CD4-positive, alpha-beta T cell treated with Interleukin-12 subunit alpha and Interleukin-12 subunit beta, for 1 hour (primary cell): ENCODE data around the gene FBXL14.

Source experiments
- DNase-seq: peaks from one replicate; pipeline ENCODE4 v3.0.0-alpha.2; 2020

FBXL14 gene

GRCh38 chr12:1532375-1533165 lies 61.8 kb downstream of the FBXL14 start:
- DNase-seq, result no peak

DNA sequence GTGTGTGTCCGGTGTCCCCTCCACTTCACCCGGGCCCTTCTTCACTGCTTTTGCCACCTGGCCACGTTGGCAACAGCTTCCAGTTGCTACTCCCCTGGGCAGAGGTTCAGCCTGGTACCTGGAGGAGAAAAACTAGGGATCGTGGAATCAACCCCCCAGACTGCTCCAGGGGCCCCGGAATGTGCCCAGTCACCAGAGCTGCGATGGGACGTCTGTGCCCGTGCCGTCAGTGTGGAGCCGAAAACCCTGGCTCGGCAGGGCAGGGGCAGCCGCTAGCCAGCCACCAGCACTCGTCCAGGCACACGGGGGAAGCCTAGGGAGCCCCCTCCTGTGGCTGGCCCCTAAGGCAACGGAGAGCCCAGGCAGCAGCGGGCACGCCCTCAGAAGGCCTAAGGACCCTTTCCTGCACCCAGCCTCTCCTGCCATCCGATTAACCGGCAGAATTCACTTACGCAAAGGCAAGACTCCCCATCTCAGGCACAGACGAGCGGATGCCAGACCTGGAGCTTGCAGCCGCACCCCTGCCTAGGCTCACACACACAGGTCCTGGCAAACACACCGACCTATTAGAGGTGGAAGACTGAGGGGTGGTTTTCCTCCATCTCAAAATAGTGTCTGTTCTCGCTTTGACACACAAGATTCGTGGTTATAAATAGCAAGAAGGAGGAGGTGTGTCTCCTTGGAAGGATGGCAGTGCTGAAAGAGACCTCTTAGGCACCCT lies 62.6 kb downstream of the FBXL14 start:
- DNase-seq, result no peak

GRCh38 chr12:1531153-1531653 lies 63.2 kb downstream of the FBXL14 start:
- DNase-seq, result no peak

- DNase-seq, result no peak
Measured at GRCh38 chr12:1530592-1531152, 63.7 kb downstream of the FBXL14 start.

DNA sequence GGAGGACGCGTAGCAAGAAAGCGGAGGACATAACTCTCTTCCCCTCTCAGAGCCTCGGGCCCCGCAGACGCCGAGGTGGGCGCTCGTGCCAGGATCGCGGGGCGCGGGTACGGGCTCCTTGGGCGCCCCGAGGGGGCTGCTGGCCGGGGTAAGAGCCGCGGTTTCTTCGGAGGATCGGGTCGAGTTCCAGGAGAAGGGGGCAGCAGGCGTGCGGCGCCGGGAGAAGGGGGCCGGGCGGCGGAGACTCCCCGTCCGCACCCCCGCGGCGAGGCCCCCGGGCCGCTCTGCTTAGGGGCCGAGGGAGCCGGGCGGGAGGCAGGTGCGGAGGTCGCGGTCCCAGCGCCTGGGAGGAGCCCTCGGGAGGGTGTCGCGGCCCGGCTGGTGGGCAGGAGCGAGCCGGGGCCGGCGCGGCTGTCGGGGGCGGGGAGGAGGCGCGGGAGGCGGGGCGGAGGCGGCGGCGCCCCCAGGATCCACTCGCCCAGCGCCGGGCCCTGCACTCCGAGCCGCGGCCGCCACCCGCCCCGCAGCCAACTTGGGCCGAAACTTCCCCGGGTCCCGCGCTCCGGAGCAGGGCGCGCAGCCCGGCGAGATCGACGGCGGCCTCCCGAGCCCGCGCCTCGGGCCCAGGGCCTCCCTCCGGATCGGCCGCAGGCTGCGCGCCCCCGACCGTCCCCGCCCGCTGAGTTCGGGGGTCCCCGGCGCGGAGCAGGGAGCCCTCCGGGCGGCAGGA lies 64.4 kb downstream of the FBXL14 start:
- no peak for DNase-seq

DNA sequence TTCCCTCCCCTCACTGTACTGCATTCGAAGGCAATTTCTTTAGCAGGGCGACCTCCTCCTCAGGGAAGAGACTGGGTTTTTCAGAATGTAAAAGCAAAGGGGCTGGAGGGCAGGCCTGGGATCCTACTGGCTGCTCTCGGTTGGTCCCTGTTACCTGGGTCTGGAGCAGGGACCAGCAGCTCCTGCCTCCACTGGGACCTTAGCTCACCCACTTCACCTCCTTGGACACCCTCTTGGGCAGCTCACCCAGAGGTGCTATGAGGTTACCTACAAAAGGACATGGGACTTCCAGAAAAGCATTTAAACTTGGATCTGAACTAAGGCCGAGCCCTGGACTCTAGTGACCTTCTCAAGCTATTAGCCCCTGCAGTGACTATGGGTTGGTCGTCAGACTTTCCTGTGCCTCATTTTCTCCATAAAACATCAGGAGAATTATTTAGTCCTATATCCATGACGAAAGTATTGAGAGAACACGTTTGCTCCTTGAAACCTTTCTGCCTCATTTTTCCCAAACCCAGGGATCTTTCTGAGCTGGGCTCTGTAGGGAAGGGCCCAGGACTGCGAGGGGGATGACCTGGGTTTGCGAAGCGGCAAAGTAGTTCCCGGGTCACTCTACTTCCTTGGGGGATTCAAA lies 65.0 kb downstream of the FBXL14 start:
- DNase-seq, result no peak

- DNase-seq, result no peak
Measured at GRCh38 chr12:1528791-1529190, 65.6 kb downstream of the FBXL14 start.

DNA sequence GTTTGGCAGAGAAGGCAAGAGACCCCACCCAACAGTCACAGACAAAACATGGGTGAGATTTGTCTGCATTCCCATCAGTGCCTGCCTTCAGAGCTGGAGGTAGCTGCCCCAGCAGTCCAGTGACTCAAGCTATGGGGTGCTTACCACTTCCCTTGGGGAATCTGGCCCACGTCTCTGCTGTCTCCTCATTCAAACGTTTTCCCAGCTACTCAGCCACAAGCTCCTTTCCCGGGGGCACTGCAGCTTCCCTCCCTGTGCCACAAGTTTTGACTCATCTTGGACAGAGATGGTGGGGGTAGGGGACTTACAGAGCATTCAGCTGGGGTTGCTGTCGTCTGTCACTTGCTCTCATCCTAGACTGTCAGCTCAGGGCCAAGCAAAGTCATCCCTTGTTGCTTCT lies 66.6 kb downstream of the FBXL14 start:
- no peak for DNase-seq

- DNase-seq, result no peak
Measured at GRCh38 chr12:1525858-1526257, 68.5 kb downstream of the FBXL14 start.

DNA sequence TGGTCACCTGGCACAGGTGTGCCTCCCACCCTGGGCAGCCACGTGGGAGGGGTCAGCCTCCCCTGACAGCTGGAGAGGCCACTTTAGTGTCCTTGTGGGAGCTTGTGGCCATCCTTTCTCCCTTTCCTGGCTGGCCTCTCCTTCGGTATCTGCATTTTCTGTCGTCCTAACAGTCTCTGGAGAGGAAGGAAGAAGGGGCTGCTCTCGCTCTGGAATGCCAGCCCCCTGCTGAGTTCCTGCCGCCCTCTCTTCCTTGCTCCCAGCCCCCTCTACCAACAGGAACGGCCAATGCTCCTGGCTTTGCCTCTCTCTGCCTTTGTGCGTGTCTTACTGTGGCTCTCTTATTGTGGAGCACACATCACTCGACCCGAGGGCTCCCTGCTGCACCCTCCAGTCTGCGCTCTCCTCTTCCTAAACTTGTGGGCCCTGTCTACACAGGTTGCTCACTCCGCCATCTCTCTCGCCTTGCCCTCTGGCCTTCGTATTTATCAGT lies 70.8 kb downstream of the FBXL14 start:
- no peak for DNase-seq

DNA sequence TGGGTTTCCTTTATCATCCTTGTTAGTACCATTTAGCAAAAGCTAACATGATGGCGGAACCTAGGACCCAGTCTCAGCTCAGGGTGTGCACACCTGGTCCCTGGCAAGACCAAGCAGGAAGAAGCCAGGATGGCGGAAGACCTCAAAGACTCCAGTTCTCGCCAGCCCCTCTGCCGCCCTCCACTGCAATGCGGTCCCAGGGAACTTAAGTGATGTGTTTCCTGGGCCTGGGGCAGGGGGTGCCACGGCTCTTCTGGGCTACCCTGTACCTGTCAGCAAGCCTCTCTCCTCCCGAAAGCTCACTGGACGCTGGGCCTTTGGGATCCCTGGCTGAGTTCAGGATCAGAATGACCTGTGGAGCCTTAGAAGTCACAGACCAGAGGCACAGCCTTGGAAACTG lies 71.3 kb downstream of the FBXL14 start:
- no peak for DNase-seq

- no peak for DNase-seq
Measured at GRCh38 chr12:1519642-1520041, 74.7 kb downstream of the FBXL14 start.

DNA sequence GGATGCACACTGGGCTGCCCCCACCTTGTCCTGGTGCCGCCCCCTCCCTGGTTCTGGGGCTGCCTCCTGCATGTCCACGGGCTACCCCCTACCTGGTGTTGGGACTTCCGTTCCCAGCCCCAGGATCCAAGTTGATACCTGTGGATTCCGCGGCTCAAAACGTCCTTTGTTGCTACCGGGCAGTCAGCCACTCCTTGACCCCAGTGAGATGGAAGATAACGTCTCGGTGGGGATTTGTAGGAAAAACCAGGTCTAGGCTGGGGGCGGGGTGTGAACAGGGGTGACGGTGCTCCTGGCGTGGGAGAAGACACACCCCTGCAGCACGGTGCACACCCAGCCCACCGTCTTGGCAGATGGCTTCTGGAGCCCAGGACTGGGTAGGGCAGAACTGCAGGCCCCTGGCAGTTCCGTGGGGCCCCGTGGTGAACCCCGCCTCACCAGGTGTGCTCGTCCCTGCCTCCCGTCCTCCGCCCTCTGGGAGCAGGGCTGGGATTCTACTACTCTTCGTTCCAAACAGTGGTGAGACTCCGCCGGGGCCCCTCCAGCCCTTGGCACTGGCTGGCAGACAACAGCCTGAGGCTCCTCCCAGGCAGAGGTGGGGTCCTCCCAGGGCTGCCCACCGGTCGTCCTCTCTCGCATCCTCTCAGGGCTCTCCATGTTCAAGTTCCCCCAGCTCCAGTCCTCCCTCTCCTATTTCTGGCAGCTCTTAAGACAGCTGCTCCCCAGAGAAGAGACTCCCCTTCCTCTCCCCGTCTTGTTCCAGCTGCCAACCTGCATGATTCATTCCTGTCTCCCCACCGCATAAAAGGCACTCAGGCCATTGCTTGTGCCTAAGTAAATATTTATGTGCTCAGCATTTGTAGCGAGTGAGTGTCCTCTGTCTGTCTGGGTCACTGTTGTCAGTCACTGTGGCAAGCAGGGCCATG lies 75.5 kb downstream of the FBXL14 start:
- DNase-seq, result no peak

DNA sequence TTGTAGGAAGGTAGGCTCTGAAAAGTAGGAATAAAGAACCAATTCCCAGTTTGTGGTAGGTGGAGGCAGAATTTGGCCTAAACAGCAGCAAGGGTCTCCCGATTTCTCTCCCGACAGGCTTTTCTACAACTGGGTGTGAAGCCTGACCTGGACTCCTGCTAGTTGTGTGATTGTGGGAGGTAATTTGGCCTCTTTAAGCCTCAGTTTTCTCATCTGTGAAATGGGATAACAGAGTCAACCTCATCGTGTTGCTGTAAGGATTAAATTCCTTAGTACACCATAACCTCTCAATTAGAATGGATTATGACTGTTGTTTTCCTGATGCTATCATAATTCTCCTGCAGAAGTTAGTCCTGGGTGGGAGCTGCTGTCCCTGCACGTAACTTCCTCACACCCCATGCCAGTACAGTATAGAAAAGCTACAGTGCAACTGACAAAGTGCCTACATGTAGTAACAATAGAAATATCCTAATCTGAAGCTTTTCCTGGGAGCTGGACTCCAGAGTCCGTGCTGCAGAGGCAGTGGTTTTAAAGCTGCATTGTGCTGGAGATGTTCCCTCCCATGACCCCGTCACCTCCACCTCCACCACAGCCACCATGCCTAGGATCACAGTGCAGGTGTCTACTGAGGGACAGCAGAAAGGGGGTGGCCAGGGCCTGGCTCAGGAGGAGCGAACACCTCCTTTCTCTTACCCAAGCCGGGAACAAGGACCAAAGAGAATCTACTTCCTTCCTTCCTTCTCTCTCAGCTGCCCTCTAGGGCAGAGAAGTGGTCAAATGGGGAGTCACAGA lies 76.5 kb downstream of the FBXL14 start:
- no peak for DNase-seq

DNA sequence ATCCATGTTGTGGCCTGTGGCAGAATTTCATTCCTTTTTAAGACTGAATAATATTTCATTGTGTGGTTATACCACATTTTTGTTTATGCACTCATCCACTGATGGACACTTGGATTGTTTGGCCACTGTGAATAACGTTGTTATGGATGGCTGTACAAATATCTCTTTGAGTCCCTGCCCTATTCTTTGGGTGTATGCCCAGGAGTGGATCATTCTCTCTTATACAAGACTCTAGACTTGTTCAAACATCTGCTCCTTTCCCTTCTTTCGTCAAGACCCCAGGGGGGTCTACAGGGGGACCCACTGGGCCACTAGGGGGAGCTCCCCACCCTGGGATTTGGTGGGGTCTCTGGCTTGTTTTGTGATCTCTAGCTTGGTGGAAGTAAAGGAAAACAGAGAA lies 77.4 kb downstream of the FBXL14 start:
- DNase-seq, result no peak
